ENCODE results near the gene SIGLEC8.

The SIGLEC8 gene

GRCh38 chr19:51458051-51458645 is at the start of gene SIGLEC8:
Gene SIGLEC8 (minus strand): TSS chr19:51458454. CDS start chr19:51458387, 67 bp downstream.
- in situ Hi-C loops (cut with MboI; ENCODE audit: low pct_unique_long_range_greater_than_20kb, low sequenced_read_pairs, unreplicated experiment): no loop called here
- DNase-seq (ENCODE audit: low spot score): no peak
- no peak for TF ChIP-seq CTCF (IDR thresholded peaks at IDR 0.05; ENCODE audit: extremely low read depth, insufficient read depth, missing control alignments)

- in situ Hi-C loops (cut with MboI; ENCODE audit: low pct_unique_long_range_greater_than_20kb, low sequenced_read_pairs, unreplicated experiment): no loop called here
- no peak for TF ChIP-seq CTCF (IDR thresholded peaks at IDR 0.05; ENCODE audit: extremely low read depth, insufficient read depth, missing control alignments)
- no peak for DNase-seq (ENCODE audit: low spot score)
These were observed 49.4 kb upstream of the SIGLEC8 start for GRCh38 chr19:51507640-51508058.

- no peak for TF ChIP-seq CTCF (IDR thresholded peaks at IDR 0.05; ENCODE audit: extremely low read depth, insufficient read depth, missing control alignments)
- DNase-seq (ENCODE audit: low spot score): no peak
- in situ Hi-C loops (cut with MboI; ENCODE audit: low pct_unique_long_range_greater_than_20kb, low sequenced_read_pairs, unreplicated experiment): no loop called here
These were observed 48.9 kb upstream of the SIGLEC8 start for GRCh38 chr19:51507192-51507591.

- DNase-seq (ENCODE audit: low spot score): no peak
- no peak for TF ChIP-seq CTCF (IDR thresholded peaks at IDR 0.05; ENCODE audit: extremely low read depth, insufficient read depth, missing control alignments)
- in situ Hi-C loops (cut with MboI; ENCODE audit: low pct_unique_long_range_greater_than_20kb, low sequenced_read_pairs, unreplicated experiment): no loop called here
These were observed 47.6 kb upstream of the SIGLEC8 start for GRCh38 chr19:51505904-51506303.

- no peak for DNase-seq (ENCODE audit: low spot score)
- in situ Hi-C loops (cut with MboI; ENCODE audit: low pct_unique_long_range_greater_than_20kb, low sequenced_read_pairs, unreplicated experiment): no loop called here
- no peak for TF ChIP-seq CTCF (IDR thresholded peaks at IDR 0.05; ENCODE audit: extremely low read depth, insufficient read depth, missing control alignments)
These were observed 45.6 kb upstream of the SIGLEC8 start for GRCh38 chr19:51503896-51504295.

- in situ Hi-C loops (cut with MboI; ENCODE audit: low pct_unique_long_range_greater_than_20kb, low sequenced_read_pairs, unreplicated experiment): no loop called here
- TF ChIP-seq CTCF (IDR thresholded peaks at IDR 0.05; ENCODE audit: extremely low read depth, insufficient read depth, missing control alignments): no peak
- no peak for DNase-seq (ENCODE audit: low spot score)
These were observed 45.1 kb upstream of the SIGLEC8 start for GRCh38 chr19:51503286-51503817.
